Stomach (tissue), 9 donors: ENCODE data around the gene WWC1. TPM values are rescaled to one million over a fixed set of nuclear protein-coding genes. Genes with fewer than 3 reads are reported as not detected.

Experiments
- DNase-seq, 2 donors: peaks; one replicate each; pipeline versions ENCODE4 v3.0.0 to v3.0.0-alpha.2; 2013 to 2019
- H3K27ac ChIP-seq, 5 donors: fragments of 200-600 bp in 4 of 5; sonication (generic) in 4 of 5; one replicate each; pipeline ENCODE4 v1.5.1; 2013 to 2019; ENCODE audit warnings: mild to moderate bottlenecking in 1 of 5, moderate library complexity in 1 of 5
- H3K27me3 ChIP-seq, 3 donors: fragments of 200-600 bp; sonication (generic); one replicate each; pipeline ENCODE4 v1.5.1; 2017 to 2019; ENCODE audit warnings: mixed run types in 1 of 3
- H3K36me3 ChIP-seq, 4 donors: fragments of 200-600 bp; sonication (generic); 1 replicate in 3 of 4; 2 replicates in 1 of 4; pipeline ENCODE4 v1.5.1; 2016 to 2019
- H3K4me1 ChIP-seq, 4 donors: fragments of 200-600 bp; sonication (generic); one replicate each; pipeline ENCODE4 v1.5.1; 2016 to 2019
- H3K4me3 ChIP-seq, 4 donors: fragments of 200-600 bp; sonication (generic) in 3 of 4; one replicate each; pipeline ENCODE4 v1.5.1; 2016 to 2019; ENCODE audit warnings: mild to moderate bottlenecking in 1 of 4
- H3K9me3 ChIP-seq, 4 donors: fragments of 200-600 bp; sonication (generic); one replicate each; pipeline ENCODE4 v1.5.1; 2016 to 2019
- EP300 ChIP-seq: sonication (generic); formaldehyde crosslinking; IDR thresholded peaks from one replicate; pipeline ENCODE4 v1.6.1; 2017; ENCODE audit warnings: antibody characterized with exemption
- POLR2A ChIP-seq, 4 donors: fragments of 450-650 bp; IDR thresholded peaks; one replicate each; pipeline ENCODE4 v1.6.1; 2016; ENCODE audit warnings: antibody characterized with exemption in 4 of 4, control low read depth in 2 of 4, mild to moderate bottlenecking in 1 of 4, moderate library complexity in 1 of 4
- POLR2AphosphoS5 ChIP-seq, 3 donors: sonication (generic); formaldehyde crosslinking; IDR thresholded peaks; one replicate each; pipeline ENCODE4 v1.6.1; 2016; ENCODE audit warnings: antibody characterized with exemption in 3 of 3
- WGBS, 5 donors: extraction: QIAGEN DNeasy Blood & Tissue Kit in 3 of 5; methylation state at CpG; one replicate each; pipeline versions ENCODE4 v1.1.5 to v1.1.7; 2013 to 2018; 5-methylcytosine and 5-hydroxymethylcytosine counted together
- intact Hi-C: fragments of 100-400 bp; cut with DNase I; formaldehyde crosslinking; loops from one replicate; pipeline ENCODE4 v1.15.1; 2023; ENCODE audit warnings: low total_unique reads
- polyA plus RNA-seq, 3 donors: library from polyadenylated mRNA; stranded (reverse); fragments of 200-250 nt; gene quantifications; one replicate each; pipeline ENCODE4 v1.2.3, GENCODE V29; 2013
- total RNA-seq, 5 donors: library from RNA; depleted of rRNA; stranded (reverse); fragments of >200 nt; gene quantifications; one replicate each; pipeline versions ENCODE4 v1.1.0 to v1.2.3, GENCODE V29; 2014 to 2016
- TF ChIP-seq, protein P1 (sequence below), 7 experiments: fragments of 450-650 bp in 4 of 7; fragments of 200-600 bp in 3 of 7; sonication (generic) in 3 of 7; IDR thresholded peaks; one replicate each; pipeline ENCODE4 v1.5.1; 2016 to 2019; ENCODE audit warnings: antibody characterized with exemption in 7 of 7, control low read depth in 2 of 7, mild to moderate bottlenecking in 1 of 7
- donor health status: healthy with polysubstance abuse.
- donor health status: Bipolar disorder and iron deficiency.
- donor health status: healthy.

Gene WWC1
- total and polyA plus RNA-seq, 8 donors: 11.3 to 82.6 (median 33.4) TPM

DNA sequence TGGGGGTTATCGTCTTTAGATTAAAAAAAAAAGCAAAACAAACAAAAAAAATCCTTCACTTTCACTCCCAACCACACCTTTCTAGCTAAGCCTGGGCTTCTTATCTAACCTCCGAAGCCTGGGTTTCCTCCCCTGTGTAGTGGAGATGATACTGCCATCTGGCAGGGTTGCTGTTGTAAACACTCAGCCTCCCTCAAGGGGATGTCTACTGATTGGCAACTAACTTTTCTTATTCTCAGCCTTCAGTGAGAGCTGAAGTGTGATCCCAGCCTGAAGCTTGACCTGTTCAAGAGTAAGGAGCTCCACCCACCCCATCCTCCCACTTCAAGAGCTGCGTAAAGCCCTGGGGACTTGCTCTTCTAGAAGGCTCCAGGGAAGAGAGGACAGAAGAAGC lies 21.5 kb upstream of the WWC1 start:
- peak in 1 of 2 donors; percentile 43 for DNase-seq
- Histone ChIP-seq H3K4me3 (peak overlapping the region in 1 of 4 donors; percentile 41), H3K4me1 (peaks cover 8 to 22% (median 17%) of the 10 kb centered on the region in 4 donors), H3K36me3 (no peaks in the 10 kb centered on the region), H3K27ac (peak overlapping the region in 4 of 5 donors; percentile 25 to 58 (median 30)), H3K27me3 (no peaks in the 10 kb centered on the region), H3K9me3 (no peaks in the 10 kb centered on the region)
- 27 to 45% (median 31%) methylated on average over 3 of the region's 3 CpGs for WGBS, 5 donors
- intact Hi-C loops: loop anchor here (10.0 kb wide), 1 partner anchor 155 kb away; no protein-coding TSS in a partner anchor
- TF ChIP-seq, protein P1, sequence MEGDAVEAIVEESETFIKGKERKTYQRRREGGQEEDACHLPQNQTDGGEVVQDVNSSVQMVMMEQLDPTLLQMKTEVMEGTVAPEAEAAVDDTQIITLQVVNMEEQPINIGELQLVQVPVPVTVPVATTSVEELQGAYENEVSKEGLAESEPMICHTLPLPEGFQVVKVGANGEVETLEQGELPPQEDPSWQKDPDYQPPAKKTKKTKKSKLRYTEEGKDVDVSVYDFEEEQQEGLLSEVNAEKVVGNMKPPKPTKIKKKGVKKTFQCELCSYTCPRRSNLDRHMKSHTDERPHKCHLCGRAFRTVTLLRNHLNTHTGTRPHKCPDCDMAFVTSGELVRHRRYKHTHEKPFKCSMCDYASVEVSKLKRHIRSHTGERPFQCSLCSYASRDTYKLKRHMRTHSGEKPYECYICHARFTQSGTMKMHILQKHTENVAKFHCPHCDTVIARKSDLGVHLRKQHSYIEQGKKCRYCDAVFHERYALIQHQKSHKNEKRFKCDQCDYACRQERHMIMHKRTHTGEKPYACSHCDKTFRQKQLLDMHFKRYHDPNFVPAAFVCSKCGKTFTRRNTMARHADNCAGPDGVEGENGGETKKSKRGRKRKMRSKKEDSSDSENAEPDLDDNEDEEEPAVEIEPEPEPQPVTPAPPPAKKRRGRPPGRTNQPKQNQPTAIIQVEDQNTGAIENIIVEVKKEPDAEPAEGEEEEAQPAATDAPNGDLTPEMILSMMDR (IDR thresholded peaks at IDR 0.05): no peak
- TF ChIP-seq POLR2A (IDR thresholded peaks at IDR 0.05) (no peak), EP300 (no peak), POLR2AphosphoS5 (IDR thresholded peaks at IDR 0.05) (no peak)

DNA sequence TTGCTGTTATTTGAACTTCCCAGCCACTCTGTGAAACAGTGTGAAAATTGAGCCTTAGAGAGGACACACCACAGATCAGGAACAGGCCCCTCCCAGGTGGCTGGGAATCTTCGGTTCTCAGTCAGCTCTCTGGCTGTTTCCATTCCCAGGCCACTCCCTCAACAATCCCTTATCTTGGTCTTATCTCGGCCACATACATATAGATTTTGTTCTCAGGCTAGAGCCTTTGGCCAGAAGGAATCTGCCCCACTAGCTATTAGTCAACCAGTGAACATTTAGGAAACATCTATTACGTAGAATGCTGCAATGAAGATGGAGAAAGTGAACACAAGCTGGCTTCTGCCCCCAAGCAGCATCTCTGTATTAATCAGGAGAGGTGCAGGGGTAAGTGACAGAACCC lies 21.0 kb upstream of the WWC1 start:
- intact Hi-C loops: loop anchor here (10.0 kb wide), 1 partner anchor 154 kb away; no protein-coding TSS in a partner anchor
- WGBS, 5 donors: 32 to 55% (median 40%) methylated on average over 3 of the region's 3 CpGs

GRCh38 chr5:168273056-168273980 lies 18.1 kb upstream of the WWC1 start:
- DNase-seq: no peak
- WGBS, 5 donors: 74 to 92% (median 84%) methylated on average over 3 of the region's 3 CpGs
- intact Hi-C loops: loop anchor here (10.0 kb wide), 1 partner anchor 151 kb away; no protein-coding TSS in a partner anchor

More for the DNA sequence above, 21.0 kb upstream of the WWC1 start:
- no peak for DNase-seq
- Histone ChIP-seq H3K9me3 (no peaks in the 10 kb centered on the region), H3K36me3 (no peaks in the 10 kb centered on the region), H3K4me3 (no peak overlapping the region), H3K4me1 (peaks cover 8 to 22% (median 17%) of the 10 kb centered on the region in 4 donors), H3K27ac (no peak overlapping the region), H3K27me3 (no peaks in the 10 kb centered on the region)
- TF ChIP-seq POLR2A (IDR thresholded peaks at IDR 0.05) (no peak), EP300 (no peak), POLR2AphosphoS5 (IDR thresholded peaks at IDR 0.05) (no peak)
- TF ChIP-seq, protein P1 (IDR thresholded peaks at IDR 0.05): no peak

DNA sequence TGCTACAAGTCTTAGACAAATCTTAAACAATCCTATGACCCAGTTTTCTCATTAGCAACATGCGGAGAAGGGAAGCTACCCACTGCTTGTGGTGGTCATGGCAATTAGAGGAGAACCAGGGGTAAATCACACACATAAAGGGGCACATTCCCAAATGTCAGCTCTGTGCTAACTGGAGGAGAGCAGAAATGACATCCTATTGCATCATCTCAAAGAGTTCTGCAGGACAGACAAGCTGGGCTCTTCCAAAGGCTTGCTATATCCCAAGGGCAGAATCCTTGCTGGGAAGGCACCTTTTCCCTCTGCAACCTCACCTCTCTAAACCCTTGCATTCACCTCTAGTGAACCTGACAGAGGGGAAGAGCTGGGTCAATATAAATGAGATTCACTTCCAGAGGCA lies 17.0 kb upstream of the WWC1 start:
- Histone ChIP-seq H3K4me3 (no peak overlapping the region), H3K27ac (no peak overlapping the region), H3K27me3 (no peaks in the 10 kb centered on the region), H3K4me1 (peaks cover 4 to 14% (median 11%) of the 10 kb centered on the region in 4 donors), H3K9me3 (no peaks in the 10 kb centered on the region), H3K36me3 (no peaks in the 10 kb centered on the region)
- TF ChIP-seq POLR2AphosphoS5 (IDR thresholded peaks at IDR 0.05) (no peak), POLR2A (IDR thresholded peaks at IDR 0.05) (no peak), EP300 (no peak)
- TF ChIP-seq, protein P1 (IDR thresholded peaks at IDR 0.05): no peak
- intact Hi-C loops: loop anchor here (10.0 kb wide), 1 partner anchor 150 kb away; no protein-coding TSS in a partner anchor
- 90 to 100% (median 94%) methylated on average over 1 of the region's 1 CpG for WGBS, 5 donors
- DNase-seq: no peak

More at GRCh38 chr5:168273056-168273980, 18.1 kb upstream of the WWC1 start:
- H3K9me3 ChIP-seq: no peaks in the 10 kb centered on the region
- H3K4me3 ChIP-seq: no peak overlapping the region
- peaks cover 8 to 22% (median 17%) of the 10 kb centered on the region in 4 donors for H3K4me1 ChIP-seq
- no peaks in the 10 kb centered on the region for H3K36me3 ChIP-seq
- no peaks in the 10 kb centered on the region for H3K27me3 ChIP-seq
- H3K27ac ChIP-seq: no peak overlapping the region
- TF ChIP-seq EP300 (no peak), POLR2A (IDR thresholded peaks at IDR 0.05) (no peak), POLR2AphosphoS5 (IDR thresholded peaks at IDR 0.05) (no peak)
- TF ChIP-seq, protein P1 (IDR thresholded peaks at IDR 0.05): no peak
